Type B pancreatic cell (in vitro differentiated cells): Measurements from ENCODE around the gene BRMS1L. TPM values are rescaled to one million over a fixed set of nuclear protein-coding genes. Genes with fewer than 3 reads are reported as not detected.

Experiments
- DNase-seq: peaks from one replicate; pipeline ENCODE4 v3.0.0; 2021; ENCODE audit warnings: mixed read lengths; ENCODE audit not compliant: unreplicated experiment; ENCODE audit errors: extremely low spot score
- H3K27ac Mint-ChIP-seq: 2 replicates; pipeline ENCODE4 v1.8.0; 2021; ENCODE audit warnings: mild to moderate bottlenecking, mixed read lengths
- H3K27me3 Mint-ChIP-seq: 2 replicates; pipeline ENCODE4 v1.8.0; 2021; ENCODE audit warnings: mixed read lengths
- H3K36me3 Mint-ChIP-seq: 2 replicates; pipeline ENCODE4 v1.8.0; 2021; ENCODE audit warnings: mixed read lengths
- H3K4me1 Mint-ChIP-seq: one replicate; pipeline ENCODE4 v1.8.0; 2021; ENCODE audit warnings: mixed read lengths; ENCODE audit not compliant: unreplicated experiment
- H3K4me3 Mint-ChIP-seq: 2 replicates; pipeline ENCODE4 v1.8.0; 2021; ENCODE audit warnings: mild to moderate bottlenecking, mixed read lengths
- H3K9me3 Mint-ChIP-seq: 2 replicates; pipeline ENCODE4 v1.8.0; 2021; ENCODE audit warnings: mixed read lengths
- total RNA-seq: library from RNA; stranded (reverse); gene quantifications from 2 replicates; pipeline ENCODE4 v1.2.1, GENCODE V29; 2021; ENCODE audit warnings: low replicate concordance
- TF ChIP-seq, protein P1 (sequence below): fragments of 200-600 bp; sonication (generic); conservative IDR thresholded peaks from 2 replicates; pipeline ENCODE4 v1.5.0; 2021; ENCODE audit warnings: antibody characterized with exemption, mild to moderate bottlenecking

Gene BRMS1L
- total RNA-seq, 1 donor from 2014 or later = 14.6 TPM

DNA sequence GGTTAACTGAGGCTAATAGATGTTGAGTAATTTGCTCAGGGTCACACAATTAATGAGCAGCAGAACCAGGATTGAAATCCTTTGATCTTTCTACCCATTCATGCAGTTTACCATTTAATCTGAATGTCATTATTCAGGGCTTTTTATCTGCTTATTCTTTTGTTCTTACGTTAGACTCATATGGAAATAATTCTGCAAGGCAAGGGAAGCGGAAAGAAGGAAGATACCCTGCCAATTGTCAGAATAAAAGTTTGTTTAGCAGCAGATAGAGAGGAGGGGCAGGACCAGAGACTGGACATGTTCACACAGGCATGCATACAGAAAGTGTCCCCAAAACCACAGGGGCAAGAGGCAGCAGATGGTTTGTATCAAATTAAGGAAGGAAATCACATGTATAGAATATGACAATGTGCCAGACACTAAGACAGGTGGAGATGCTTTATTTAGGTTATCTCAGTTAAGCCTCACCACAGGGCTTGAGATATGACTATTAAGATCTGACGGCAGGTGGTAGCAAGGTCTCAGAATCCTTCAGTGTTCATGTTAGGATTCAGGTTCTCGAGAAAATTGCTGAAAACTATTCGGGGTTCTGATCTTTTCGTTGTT, 29.8 kb downstream of the BRMS1L start:
- DNase-seq = no peak
- H3K4me1 Mint-ChIP-seq = peaks cover 6% of the 10 kb centered on the region
- H3K27me3 Mint-ChIP-seq = no peaks in the 10 kb centered on the region
- TF ChIP-seq, protein P1, sequence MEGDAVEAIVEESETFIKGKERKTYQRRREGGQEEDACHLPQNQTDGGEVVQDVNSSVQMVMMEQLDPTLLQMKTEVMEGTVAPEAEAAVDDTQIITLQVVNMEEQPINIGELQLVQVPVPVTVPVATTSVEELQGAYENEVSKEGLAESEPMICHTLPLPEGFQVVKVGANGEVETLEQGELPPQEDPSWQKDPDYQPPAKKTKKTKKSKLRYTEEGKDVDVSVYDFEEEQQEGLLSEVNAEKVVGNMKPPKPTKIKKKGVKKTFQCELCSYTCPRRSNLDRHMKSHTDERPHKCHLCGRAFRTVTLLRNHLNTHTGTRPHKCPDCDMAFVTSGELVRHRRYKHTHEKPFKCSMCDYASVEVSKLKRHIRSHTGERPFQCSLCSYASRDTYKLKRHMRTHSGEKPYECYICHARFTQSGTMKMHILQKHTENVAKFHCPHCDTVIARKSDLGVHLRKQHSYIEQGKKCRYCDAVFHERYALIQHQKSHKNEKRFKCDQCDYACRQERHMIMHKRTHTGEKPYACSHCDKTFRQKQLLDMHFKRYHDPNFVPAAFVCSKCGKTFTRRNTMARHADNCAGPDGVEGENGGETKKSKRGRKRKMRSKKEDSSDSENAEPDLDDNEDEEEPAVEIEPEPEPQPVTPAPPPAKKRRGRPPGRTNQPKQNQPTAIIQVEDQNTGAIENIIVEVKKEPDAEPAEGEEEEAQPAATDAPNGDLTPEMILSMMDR = no peak
- H3K4me3 Mint-ChIP-seq = no peak overlapping the region
- peaks cover 43% of the 10 kb centered on the region for H3K36me3 Mint-ChIP-seq
- H3K9me3 Mint-ChIP-seq = peaks cover 4% of the 10 kb centered on the region
- no peak overlapping the region for H3K27ac Mint-ChIP-seq

DNA sequence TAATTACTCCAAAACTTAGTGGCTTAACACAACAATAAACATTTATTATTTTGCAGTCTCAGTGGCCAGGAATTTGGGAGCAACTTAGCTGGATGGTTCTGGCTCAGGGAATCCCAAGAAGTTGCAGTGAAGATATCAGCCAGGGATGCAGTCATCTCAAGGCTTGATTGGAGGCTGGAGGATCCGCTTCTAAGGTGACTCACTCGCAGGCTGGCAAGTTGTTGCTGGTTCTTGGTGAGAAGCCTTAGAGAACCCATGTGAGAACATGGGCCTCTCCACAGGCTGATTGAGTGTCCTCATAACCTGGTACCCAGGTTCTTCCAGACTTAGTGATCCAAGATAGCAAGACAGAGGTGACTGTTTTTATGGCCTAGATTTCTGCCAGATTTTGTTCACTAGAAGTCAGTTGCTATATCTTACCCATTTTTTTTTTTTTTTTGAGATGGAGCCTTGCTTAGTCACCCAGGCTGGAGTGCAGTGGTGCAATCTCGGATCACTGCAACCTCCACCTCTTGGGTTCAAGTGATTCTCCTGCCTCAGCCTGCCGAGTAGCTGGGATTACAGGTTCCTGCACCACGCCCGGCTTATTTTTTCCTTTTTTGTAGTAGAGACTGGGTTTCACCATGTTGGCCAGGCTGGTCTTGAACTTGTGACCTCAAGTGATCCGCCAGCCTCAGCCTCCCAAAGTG, 32.5 kb downstream of the BRMS1L start:
- no peak overlapping the region for H3K27ac Mint-ChIP-seq
- TF ChIP-seq, protein P1 = no peak
- H3K27me3 Mint-ChIP-seq = no peaks in the 10 kb centered on the region
- no peaks in the 10 kb centered on the region for H3K9me3 Mint-ChIP-seq
- H3K4me3 Mint-ChIP-seq = no peak overlapping the region
- no peak for DNase-seq
- H3K4me1 Mint-ChIP-seq = peaks cover 9% of the 10 kb centered on the region
- peaks cover 44% of the 10 kb centered on the region for H3K36me3 Mint-ChIP-seq

DNA sequence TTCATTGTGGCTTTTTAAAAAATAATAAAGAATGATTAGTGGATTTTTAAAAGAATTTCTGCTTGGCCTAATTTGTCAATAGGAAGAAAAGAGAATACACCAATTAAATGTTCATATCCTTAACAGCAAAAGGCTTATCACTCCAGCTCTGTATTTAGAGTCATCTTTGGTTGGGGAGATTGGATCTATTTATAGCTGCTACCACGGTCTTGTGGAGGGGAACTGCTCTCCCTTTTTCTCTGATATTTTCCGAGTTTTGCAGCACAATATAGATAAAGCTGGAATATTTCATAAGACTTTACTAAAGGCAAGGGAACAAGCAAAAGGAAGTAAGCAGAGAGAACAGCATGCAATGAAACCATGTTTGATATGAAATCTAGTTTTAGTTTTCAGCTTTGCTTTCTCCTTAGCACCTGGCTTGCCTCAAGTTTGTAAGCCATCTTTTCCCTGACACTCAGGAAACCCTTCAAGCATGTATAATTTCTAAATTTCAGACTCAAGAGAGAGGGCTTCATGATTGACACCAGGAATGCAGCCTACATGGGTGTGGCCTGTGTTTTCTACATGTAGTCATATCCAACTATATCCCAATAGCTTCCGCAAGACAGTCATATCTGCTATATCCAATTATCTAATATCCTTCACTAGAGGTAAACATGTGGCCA, 35.2 kb downstream of the BRMS1L start:
- DNase-seq = no peak
- TF ChIP-seq, protein P1 = no peak
- Mint-ChIP-seq H3K4me3 (no peak overlapping the region), H3K36me3 (peaks cover 41% of the 10 kb centered on the region), H3K27me3 (no peaks in the 10 kb centered on the region), H3K4me1 (peaks cover 9% of the 10 kb centered on the region), H3K9me3 (no peaks in the 10 kb centered on the region), H3K27ac (peak overlapping the region; percentile 3)

DNA sequence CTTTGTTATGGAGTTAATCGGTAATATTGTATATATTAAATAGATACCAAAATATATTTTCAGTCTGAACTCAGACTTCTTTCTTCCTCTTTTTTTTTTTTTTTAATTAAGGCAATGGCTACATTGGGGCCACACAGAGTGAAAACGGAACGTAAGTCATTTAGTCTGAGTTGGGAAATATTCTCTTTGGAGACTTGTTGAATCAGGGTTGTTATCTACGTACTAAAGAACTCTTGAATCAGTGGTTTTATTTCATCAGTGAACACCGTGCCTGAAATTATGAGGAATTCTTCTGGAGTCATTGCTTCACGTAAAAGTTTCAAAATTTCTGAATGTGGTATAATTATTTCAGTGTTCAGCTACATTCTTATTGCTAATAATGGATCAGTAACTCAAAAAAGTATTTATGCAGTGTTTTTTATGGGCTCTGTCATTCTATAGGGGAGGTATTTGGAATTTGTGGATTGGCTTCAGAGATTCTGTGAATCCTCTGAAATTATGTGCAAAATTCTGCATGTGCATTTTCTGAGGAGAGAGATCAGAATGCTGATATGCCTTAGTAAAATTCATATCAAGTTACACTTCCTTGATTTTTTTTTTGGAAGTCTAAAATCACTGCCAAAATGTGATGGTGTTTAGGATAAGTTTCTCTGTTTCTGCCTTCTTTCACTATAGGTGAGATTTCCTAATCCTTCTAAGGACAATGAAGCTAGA, 39.6 kb downstream of the BRMS1L start:
- TF ChIP-seq, protein P1 = no peak
- peaks cover 34% of the 10 kb centered on the region for H3K36me3 Mint-ChIP-seq
- no peaks in the 10 kb centered on the region for H3K27me3 Mint-ChIP-seq
- no peak for DNase-seq
- H3K4me1 Mint-ChIP-seq = peaks cover 6% of the 10 kb centered on the region
- no peaks in the 10 kb centered on the region for H3K9me3 Mint-ChIP-seq
- H3K4me3 Mint-ChIP-seq = no peak overlapping the region
- H3K27ac Mint-ChIP-seq = no peak overlapping the region

DNA sequence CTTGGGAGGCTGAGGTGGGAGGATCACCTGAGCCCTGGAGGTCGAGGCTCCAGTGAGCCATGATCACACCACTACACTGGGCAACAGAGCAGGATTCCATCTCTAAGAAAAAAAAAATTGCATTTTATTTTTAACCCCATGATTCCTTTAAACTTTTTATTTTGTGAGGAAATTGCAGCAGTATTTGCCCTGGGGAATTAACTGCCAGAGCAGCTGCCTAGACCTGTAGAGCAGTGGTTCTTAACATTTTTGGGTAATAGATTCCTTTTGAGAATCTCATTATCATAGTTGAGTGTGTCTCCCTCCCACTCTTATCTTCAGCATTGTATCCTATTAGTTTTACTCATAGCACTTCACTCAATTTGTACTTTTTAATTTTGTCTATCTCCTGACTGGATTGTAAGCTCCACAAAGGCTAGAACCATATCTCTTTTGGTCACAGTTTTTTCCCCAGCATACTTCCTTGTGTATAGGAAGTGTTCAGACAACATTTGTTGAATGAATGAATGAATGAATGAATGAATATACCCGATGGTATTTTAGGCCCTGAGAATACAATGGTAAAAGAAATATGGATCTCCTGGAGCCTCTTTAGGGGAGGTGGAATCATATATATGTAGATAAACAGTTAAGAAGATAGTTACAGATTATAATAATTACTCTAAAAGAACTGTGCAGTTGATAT, 40.6 kb downstream of the BRMS1L start:
- TF ChIP-seq, protein P1 = no peak
- Mint-ChIP-seq H3K27me3 (no peaks in the 10 kb centered on the region), H3K4me3 (no peak overlapping the region), H3K4me1 (no peaks in the 10 kb centered on the region), H3K9me3 (no peaks in the 10 kb centered on the region), H3K27ac (no peak overlapping the region), H3K36me3 (peaks cover 27% of the 10 kb centered on the region)
- DNase-seq = no peak
